ENCODE measurements around the gene UTS2.

Gene UTS2

GRCh38 chr1:7863756-7864328 is 11.0 kb upstream of the UTS2 start:
- TF ChIP-seq, protein P1, sequence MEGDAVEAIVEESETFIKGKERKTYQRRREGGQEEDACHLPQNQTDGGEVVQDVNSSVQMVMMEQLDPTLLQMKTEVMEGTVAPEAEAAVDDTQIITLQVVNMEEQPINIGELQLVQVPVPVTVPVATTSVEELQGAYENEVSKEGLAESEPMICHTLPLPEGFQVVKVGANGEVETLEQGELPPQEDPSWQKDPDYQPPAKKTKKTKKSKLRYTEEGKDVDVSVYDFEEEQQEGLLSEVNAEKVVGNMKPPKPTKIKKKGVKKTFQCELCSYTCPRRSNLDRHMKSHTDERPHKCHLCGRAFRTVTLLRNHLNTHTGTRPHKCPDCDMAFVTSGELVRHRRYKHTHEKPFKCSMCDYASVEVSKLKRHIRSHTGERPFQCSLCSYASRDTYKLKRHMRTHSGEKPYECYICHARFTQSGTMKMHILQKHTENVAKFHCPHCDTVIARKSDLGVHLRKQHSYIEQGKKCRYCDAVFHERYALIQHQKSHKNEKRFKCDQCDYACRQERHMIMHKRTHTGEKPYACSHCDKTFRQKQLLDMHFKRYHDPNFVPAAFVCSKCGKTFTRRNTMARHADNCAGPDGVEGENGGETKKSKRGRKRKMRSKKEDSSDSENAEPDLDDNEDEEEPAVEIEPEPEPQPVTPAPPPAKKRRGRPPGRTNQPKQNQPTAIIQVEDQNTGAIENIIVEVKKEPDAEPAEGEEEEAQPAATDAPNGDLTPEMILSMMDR (conservative IDR thresholded peaks at IDR 0.05; ENCODE audit: low read length): no peak
- DNase-seq (ENCODE audit: low read depth): no peak
- no peak overlapping the region for H3K4me3 ChIP-seq (ENCODE audit: low read length)

DNA sequence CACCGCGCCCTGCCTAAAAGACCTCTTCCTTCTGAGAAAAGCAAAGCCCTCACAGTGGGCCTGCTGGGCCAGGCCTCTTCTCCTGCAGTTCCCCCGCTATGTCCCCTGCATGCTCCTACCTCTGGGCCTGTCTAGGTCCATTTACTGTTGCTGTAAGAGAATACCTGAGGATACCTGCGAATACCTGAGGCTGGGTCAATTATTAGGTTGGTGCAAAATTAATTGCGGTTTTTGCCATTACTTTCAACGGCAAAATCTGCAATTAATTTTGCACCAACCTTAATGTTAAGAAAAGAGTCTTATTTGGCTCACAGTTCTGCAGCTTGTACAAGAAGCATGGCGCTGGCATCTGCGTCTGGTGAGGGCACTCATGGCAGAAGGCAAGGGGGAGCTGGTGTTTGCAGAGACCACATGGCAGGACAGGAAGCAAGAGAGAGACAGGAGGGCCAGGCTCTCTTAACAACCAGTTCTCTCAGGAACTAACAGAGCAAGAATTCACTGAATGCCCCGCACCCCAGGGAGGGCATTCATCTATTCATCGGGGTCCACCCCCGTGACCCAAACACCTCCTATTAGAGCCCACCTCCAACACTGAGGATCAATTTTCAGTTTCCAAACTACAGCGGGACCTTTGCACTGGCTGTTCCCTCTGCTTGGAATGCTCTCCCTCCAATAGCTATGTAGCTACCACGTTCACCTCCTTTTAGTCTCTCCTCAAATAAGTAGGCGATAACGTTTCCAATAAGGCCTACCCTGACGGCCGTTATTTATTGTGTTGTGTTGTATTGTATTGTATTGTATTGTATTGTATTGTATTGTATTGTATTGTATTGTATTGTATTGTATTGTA is 9.6 kb upstream of the UTS2 start:
- TF ChIP-seq, protein P1 (conservative IDR thresholded peaks at IDR 0.05; ENCODE audit: low read length): no peak
- no peak for DNase-seq (ENCODE audit: low read depth)
- H3K4me3 ChIP-seq (ENCODE audit: low read length): no peak overlapping the region

- H3K4me3 ChIP-seq (ENCODE audit: low read length): no peak overlapping the region
- DNase-seq (ENCODE audit: low read depth): no peak
- TF ChIP-seq, protein P1 (conservative IDR thresholded peaks at IDR 0.05; ENCODE audit: low read length): no peak
Observed at GRCh38 chr1:7861452-7861851, 8.6 kb upstream of the UTS2 start.

DNA sequence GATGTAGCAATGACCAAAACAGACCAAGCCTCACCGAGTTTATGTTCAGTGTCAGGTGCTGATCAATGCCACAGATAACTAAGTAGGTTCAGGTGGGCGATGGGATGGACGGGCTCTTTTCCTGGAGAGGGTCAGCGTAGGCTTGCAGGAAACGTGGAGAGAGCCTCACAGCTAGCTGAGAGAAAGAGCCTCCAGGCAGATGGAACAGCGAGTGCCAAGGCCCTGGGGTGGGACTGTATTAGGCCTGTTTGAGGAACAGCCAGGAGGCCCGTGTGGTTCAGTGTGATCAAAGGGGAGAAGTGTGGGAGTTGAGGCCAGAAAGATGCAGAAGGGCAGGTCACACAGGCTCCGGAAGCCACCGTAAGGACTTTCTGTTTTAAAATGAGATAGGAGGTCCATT is 7.3 kb upstream of the UTS2 start:
- no peak overlapping the region for H3K4me3 ChIP-seq (ENCODE audit: low read length)
- TF ChIP-seq, protein P1 (conservative IDR thresholded peaks at IDR 0.05; ENCODE audit: low read length): no peak
- no peak for DNase-seq (ENCODE audit: low read depth)

- TF ChIP-seq, protein P1 (conservative IDR thresholded peaks at IDR 0.05; ENCODE audit: low read length): no peak
- no peak overlapping the region for H3K4me3 ChIP-seq (ENCODE audit: low read length)
- DNase-seq (ENCODE audit: low read depth): no peak
Observed at GRCh38 chr1:7859406-7859805, 6.5 kb upstream of the UTS2 start.

DNA sequence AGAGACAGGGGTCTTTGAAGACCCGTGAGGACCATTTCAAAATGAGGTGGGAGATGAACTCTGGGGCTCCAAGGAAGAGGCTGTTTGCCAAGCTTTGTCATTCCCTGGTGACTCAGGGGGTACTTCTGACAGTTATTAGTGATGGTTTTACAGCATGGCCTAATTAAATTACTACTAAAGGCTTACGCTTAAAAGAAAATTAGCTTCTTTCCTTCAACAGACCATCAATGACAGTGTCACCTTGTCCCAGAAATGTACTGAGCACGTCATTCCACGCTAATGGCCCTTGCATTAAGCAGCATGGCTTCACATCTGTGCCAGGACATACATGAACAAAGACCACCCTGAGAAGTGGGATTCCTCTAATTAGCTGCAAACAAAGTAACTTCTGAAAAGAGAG is 5.1 kb upstream of the UTS2 start:
- H3K4me3 ChIP-seq (ENCODE audit: low read length): no peak overlapping the region
- TF ChIP-seq, protein P1 (conservative IDR thresholded peaks at IDR 0.05; ENCODE audit: low read length): no peak
- DNase-seq (ENCODE audit: low read depth): no peak

GRCh38 chr1:7857000-7857399 is 4.1 kb upstream of the UTS2 start:
- DNase-seq (ENCODE audit: low read depth): no peak
- no peak overlapping the region for H3K4me3 ChIP-seq (ENCODE audit: low read length)
- TF ChIP-seq, protein P1 (conservative IDR thresholded peaks at IDR 0.05; ENCODE audit: low read length): no peak
